Left forelimb (tissue), 1 donor: Measurements from ENCODE around the gene OLIG1.

Experiments
- DNase-seq: peaks from one replicate; pipeline ENCODE4 v3.0.0-alpha.2; 2018; ENCODE audit warnings: low spot score

OLIG1 gene

GRCh38 chr21:33069994-33070743 is at the start of gene OLIG1:
OLIG1 (plus strand) TSS chr21:33070141; CDS start chr21:33070247, 106 bp downstream.
- no peak for DNase-seq

- no peak for DNase-seq
These were observed 49.3 kb upstream of the OLIG1 start for GRCh38 chr21:33020558-33021100.

GRCh38 chr21:33021150-33021549 is 48.8 kb upstream of the OLIG1 start:
- DNase-seq: no peak

GRCh38 chr21:33021667-33022066 is 48.3 kb upstream of the OLIG1 start:
- no peak for DNase-seq

- DNase-seq: no peak
These were observed 47.5 kb upstream of the OLIG1 start for GRCh38 chr21:33022489-33022827.

GRCh38 chr21:33022828-33023573 is 46.9 kb upstream of the OLIG1 start:
- no peak for DNase-seq

GRCh38 chr21:33023574-33024200 is 46.3 kb upstream of the OLIG1 start:
- no peak for DNase-seq

GRCh38 chr21:33024201-33025103 is 45.5 kb upstream of the OLIG1 start:
- DNase-seq: no peak

- DNase-seq: no peak
These were observed 44.8 kb upstream of the OLIG1 start for GRCh38 chr21:33025106-33025488.

- DNase-seq: no peak
These were observed 44.2 kb upstream of the OLIG1 start, which contains the start of gene OLIG2 for GRCh38 chr21:33025489-33026442. OLIG2 (plus strand) TSS chr21:33025935; CDS start chr21:33026863, 928 bp downstream.

GRCh38 chr21:33026443-33026858 is 43.5 kb upstream of the OLIG1 start:
- no peak for DNase-seq

GRCh38 chr21:33026878-33027400 is 43.0 kb upstream of the OLIG1 start:
- DNase-seq: no peak

- DNase-seq: no peak
These were observed 42.3 kb upstream of the OLIG1 start for GRCh38 chr21:33027401-33028286.

GRCh38 chr21:33028287-33028670 is 41.7 kb upstream of the OLIG1 start:
- no peak for DNase-seq

- DNase-seq: no peak
These were observed 41.1 kb upstream of the OLIG1 start for GRCh38 chr21:33028773-33029384.

GRCh38 chr21:33029385-33029921 is 40.5 kb upstream of the OLIG1 start:
- no peak for DNase-seq

- DNase-seq: no peak
These were observed 39.9 kb upstream of the OLIG1 start for GRCh38 chr21:33029975-33030461.

GRCh38 chr21:33030633-33031032 is 39.3 kb upstream of the OLIG1 start:
- DNase-seq: no peak
